RPMI8226 (cell line): Measurements from ENCODE around the gene ARHGEF1.

Source experiments
- DNase-seq: peaks from one replicate; pipeline ENCODE4 v3.0.0-alpha.2; 2015

The ARHGEF1 gene

GRCh38 chr19:41882568-41883462, at the start of gene ARHGEF1:
TSS of gene ARHGEF1 (plus strand) at chr19:41883184. CDS start at chr19:41888083, 4,899 bp downstream.
- peak; percentile 43 for DNase-seq

GRCh38 chr19:41837981-41838708, 44.8 kb upstream of the ARHGEF1 start:
- no peak for DNase-seq

DNA sequence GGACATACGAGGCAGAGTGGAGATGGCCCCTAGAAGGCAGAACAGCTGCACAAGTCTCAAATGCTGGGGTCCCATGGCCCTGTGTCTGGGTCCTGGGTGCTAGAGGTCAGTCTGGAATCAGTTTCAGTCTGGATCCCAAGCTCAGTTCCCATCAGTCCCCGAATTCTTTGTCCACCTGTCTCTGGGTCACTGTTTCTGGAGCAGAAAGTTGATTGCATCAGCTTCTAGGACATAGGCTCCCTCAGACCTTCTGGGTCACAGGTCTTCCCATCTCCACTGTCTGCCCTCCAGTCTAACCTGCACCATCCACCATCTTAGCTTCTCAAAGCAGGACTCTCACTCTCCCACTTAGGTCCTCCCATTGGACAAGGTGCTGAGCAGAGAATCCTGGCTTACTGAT, 43.8 kb upstream of the ARHGEF1 start:
- DNase-seq = no peak

DNA sequence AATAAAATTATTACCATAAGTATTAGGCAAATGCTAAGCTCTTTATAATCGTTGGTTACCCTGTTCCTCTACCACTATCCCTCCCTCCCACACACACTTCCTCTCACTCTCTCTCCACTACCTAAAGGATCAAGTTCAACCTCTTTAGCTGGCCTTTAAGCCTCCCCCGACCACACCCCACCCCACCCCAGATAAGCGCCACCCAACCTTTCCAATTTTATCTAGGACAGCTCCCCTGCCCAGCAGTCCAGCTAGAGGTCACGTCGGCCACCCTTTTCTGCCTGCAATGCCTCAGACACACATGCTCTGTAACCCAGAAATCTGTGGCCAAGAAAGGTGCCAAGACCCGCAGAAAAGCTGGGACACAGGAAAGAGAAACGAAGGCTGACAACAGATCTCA, 39.6 kb upstream of the ARHGEF1 start:
- DNase-seq = no peak

DNA sequence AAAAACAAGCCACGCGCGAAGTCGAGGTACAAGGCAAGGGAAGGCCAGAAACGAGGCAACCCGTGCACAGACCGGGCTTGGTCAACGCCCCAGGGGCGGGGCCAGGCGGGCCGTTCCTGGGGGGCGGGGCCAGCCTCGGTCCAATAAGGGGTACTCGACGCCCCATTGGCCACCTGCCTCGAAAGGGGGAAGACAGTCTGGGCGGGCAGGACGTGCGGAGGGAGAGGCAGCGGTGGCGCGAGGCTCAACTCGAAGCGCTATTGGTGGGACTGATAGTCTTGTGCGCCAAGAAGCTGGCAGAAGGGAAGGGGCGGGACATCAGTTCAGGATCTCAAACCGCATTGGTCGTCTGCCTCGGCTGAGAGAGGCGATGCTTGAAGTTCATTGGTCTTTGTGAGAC, 38.4 kb upstream of the ARHGEF1 start, which contains the start of gene LYPD4:
TSS of gene LYPD4 (minus strand) at position 83 of the 400 bp plus-strand sequence. CDS start 5,398 bp downstream, outside the sequence.
- DNase-seq = no peak

DNA sequence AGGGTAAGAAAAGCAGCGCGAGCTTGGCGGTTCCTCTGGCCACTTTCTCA, 38.2 kb upstream of the ARHGEF1 start, which contains the start of gene DMRTC2:
TSS of gene DMRTC2 (plus strand) at position 42 of the 50 bp plus-strand sequence. CDS start 2,387 bp downstream, outside the sequence.
- no peak for DNase-seq

DNA sequence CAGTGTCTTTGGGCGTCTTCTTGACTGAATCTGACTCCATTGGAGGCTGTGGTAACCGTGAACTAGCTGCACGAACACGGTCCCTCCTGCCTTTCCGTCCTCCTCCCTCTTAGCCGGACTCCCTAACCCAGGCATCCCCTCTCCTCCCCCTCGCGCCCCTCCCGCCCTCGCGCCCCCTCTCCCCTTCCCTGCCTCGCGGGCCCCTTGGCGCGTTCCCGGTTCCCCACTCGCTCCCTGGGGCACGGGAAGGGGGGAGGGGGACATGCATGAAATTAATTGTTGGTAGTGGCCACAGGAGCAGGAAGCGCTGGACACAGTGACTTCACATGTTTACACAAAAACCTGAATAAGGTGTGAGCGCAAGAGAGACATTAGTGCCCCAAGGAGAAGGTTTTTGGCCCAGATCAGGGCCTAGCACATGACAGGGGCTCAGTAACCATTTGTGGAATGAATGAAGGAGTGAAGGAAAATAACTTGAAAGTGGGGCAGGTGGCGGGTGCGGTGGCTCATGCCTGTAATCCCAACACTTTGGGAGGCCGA, 37.9 kb upstream of the ARHGEF1 start:
- DNase-seq = no peak

DNA sequence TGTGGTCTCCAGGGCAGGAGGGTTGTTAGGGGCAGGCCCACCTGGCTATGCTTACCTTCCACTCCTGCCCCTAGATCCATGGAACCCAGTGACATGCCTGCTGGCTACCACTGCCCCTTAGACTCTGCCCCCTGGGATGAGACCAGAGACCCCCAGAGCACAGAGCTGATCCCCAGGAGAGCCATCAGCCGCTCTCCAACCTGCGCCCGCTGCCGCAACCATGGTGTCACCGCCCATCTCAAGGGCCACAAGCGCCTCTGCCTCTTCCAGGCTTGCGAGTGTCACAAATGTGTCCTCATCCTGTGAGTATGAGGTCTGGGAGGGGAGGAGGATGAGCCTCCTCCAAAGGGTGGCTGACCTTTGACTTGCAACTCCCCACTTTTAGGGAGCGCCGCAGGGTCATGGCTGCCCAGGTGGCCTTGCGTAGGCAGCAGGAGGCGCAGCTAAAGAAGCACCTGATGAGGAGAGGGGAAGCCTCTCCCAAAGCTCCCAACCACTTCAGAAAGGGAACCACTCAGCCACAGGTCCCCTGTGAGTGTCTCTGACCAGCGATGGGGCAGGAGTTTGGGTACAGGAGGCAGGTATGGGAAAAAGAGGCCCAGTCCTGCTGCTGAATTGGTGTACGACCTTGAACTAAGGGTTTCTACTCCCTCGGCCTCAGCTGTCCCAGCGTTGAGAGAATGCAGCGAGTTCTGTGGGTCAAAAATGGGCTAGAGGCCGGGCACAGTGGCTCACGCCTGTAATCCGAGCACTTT, 35.5 kb upstream of the ARHGEF1 start:
- no peak for DNase-seq

GRCh38 chr19:41848666-41849065, 34.3 kb upstream of the ARHGEF1 start:
- no peak for DNase-seq

- no peak for DNase-seq
Observed at GRCh38 chr19:41849067-41849466, 33.9 kb upstream of the ARHGEF1 start.

DNA sequence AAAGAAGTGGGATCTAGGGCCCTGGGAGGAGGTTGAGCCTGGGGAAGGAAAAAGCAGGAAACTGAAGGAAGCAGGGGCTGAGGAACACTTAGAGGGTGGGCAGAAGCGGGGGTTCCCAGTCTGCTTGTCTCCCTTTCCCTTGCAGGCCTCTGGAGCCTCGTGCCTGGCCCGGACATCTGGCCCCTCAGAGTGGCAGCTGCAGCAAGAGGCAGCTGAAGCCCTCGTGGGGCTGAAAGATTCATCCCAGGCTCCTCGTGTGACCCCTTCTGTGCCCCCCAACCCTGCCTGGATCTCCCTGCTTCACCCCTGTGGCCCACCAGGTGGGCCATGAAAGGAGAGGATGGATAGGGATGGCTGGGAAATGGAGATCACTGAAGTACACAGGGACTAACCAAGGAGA, 32.6 kb upstream of the ARHGEF1 start:
- no peak for DNase-seq

- no peak for DNase-seq
Observed at GRCh38 chr19:41851456-41851855, 31.5 kb upstream of the ARHGEF1 start.

GRCh38 chr19:41853344-41853743, 29.6 kb upstream of the ARHGEF1 start:
- no peak for DNase-seq

DNA sequence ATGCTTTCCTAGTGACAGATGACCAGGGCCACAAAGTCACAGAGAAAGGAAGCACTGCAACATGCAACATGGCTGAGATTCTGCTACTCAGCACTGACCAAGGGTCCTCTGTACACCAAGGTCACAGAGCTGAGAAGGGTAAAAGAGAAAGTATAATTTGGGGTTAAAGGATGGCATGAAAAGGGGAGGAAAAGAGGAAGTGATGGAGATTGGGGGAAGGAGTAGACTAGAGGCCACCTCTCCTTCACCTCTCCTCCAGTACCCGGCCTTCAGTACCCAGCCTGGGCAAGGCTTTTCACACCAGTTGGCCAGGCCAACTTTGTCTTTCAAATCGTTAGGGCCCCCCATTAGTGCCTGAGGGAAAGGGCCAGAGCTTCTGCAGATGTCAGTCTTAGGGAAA, 29.2 kb upstream of the ARHGEF1 start:
- DNase-seq = no peak

GRCh38 chr19:41859213-41859617, 23.8 kb upstream of the ARHGEF1 start:
- no peak for DNase-seq

- peak; percentile 95 for DNase-seq
Observed at GRCh38 chr19:41859618-41860418, 23.2 kb upstream of the ARHGEF1 start, which contains the start of gene RPS19. TSS of gene RPS19 (plus strand) at chr19:41860255. CDS start at chr19:41860775, 520 bp downstream.

DNA sequence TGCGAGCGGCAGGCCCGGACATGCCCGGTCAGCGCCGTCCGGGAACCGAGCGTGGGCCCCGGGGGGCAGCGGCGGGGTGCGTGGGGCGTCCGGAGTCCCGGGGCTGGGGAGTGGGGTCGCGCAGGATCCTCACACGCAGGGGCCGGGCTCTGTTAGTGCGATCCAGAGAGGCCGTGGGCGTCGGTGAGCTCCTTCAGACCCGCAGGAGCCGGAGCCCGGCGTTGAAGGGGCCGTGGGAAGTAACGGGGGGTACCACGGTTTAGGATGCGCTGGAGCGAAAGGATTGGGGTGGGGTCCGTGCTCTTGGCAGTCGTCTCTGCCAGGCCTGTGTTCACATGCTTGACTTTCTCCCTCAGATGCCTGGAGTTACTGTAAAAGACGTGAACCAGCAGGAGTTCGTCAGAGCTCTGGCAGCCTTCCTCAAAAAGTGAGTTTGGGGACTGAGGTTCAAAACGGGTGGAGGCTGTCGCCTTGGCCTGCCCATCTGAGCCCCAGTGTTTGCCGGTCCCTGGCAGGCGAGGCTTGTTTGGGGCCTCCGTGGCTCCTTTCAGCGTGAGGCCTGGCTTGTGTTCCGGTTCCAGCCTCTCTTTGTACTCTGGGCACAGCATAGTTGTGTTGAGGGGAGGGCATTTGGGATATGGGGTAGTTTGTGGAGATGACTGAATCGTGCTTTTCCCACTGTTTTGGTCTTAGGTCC, 22.4 kb upstream of the ARHGEF1 start:
- DNase-seq = no peak

- no peak for DNase-seq
Observed at GRCh38 chr19:41861116-41861768, 21.7 kb upstream of the ARHGEF1 start.

DNA sequence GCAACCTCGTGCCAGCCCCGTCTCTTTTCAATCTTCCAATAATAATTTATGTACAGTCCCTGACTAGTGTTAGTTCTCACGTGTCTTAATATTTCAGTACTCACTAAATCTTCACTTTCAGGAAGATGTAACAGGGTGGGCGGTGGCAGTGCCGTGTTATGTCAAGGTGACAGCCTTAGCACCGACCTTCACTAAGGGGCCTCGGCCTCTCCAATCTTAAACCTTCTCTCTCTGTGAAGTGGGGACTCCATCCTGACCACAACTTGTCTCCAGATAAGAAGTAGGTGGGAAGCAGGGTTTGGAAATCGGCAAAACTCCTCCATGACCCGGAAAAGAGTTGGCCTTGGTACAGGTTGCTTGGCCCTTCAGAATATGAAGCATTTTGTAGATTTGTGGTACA, 21.1 kb upstream of the ARHGEF1 start:
- DNase-seq = no peak

- no peak for DNase-seq
Observed at GRCh38 chr19:41862445-41862986, 20.5 kb upstream of the ARHGEF1 start.
